ENCODE measurements around the gene ORAI2.
"Not testable (repeated sequence)": the region's sequence is repeated elsewhere in the genome, so short reads cannot be mapped to it uniquely, and the experiment has no call there.

Gene ORAI2

DNA sequence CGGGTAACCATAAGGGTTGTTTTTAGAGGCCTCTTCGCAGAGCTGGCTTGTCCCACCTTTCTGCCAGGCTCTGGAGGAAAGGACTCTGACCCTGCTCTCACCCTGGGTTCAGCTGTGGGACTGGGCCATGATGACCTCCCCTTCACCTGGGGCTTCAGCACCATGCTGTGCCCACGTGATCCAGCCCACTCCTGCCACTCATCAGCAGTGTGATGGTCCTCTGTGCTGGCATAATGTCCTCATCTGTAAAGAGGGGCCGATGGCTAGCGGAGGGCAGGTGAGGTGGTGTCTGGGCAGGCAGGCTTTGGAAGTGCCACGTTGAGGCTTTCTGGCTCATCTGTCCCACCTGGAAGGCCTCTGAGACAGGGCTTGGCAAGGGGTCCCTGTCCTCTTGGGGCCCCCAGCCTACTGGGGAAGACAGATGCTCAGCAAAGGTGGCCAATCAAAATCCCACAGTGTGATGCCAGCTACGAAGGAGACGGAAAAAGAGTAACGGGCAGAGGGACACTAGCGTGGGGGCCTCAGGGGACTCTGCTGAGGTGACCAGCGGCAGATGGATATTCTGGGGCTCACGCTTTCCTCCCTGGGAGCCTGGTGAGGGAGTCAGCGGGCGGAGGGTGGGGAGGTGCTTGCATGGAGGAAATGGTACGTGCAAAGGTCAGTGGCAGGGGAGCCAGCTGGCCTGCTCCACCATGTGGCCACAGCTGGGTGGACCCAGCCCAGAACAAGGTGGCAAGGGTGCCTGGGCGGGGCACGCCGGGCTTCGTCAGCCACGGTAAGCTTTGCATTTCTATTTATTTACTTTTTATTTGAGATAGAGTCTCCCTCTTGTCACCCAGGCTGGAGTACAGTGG lies 36.8 kb downstream of the ORAI2 start:
- DNase-seq (ENCODE audit: low read depth) = no peak

DNA sequence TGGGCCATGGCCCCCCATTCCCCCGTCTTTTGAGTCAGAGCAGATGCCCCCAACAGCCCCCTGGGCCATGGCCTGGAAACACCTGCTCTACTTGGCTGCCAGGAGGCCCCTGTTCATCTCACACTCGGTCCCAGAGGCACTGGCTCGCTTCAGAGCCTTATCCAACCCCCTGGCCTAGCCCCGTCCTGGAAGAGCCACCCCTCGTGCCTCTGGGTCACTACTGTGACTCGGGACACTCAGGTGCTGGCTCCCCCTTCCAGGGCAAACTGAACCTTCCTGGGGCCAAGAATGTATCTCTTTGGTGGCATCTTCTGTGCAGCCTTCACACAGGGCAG lies 38.4 kb downstream of the ORAI2 start:
- no peak for DNase-seq (ENCODE audit: low read depth)

DNA sequence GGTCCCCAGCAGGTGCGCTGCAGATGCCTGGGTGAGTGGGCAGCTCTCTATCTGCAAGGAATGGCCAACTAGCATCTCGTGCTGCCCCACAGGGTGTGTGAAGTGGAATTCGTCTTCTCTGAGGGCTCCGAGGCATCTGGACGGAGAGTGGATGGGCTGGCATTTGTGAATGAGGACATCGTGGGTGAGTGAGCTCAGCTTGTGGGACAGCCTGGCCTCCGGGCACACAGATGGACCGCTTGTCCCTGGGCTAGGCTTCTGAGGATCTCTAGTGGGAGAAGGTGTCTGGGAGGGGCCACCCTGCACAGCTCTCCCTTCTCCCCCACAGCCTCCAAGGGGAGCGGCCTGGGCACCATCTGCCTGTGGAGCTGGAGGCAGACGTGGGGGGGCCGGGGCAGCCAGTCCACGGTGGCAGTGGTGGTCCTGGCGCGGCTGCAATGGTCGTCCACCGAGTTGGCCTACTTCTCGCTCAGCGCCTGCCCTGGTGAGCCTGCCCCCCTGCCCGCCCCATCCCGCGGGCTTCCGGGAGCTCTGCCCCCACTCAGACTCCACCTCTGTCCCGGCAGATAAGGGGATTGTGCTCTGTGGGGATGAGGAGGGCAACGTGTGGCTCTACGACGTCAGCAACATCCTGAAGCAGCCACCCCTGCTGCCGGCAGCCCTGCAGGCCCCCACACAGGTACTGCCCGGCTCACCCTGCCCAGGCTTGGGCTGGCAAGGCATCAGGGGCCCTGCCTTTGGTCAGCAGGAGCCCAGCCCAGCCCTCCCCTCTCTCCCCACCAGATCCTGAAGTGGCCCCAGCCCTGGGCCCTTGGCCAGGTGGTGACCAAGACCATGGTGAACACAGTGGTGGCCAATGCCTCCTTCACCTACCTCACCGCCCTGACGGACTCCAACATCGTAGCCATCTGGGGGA lies 39.0 kb downstream of the ORAI2 start:
- DNase-seq (ENCODE audit: low read depth) = no peak

DNA sequence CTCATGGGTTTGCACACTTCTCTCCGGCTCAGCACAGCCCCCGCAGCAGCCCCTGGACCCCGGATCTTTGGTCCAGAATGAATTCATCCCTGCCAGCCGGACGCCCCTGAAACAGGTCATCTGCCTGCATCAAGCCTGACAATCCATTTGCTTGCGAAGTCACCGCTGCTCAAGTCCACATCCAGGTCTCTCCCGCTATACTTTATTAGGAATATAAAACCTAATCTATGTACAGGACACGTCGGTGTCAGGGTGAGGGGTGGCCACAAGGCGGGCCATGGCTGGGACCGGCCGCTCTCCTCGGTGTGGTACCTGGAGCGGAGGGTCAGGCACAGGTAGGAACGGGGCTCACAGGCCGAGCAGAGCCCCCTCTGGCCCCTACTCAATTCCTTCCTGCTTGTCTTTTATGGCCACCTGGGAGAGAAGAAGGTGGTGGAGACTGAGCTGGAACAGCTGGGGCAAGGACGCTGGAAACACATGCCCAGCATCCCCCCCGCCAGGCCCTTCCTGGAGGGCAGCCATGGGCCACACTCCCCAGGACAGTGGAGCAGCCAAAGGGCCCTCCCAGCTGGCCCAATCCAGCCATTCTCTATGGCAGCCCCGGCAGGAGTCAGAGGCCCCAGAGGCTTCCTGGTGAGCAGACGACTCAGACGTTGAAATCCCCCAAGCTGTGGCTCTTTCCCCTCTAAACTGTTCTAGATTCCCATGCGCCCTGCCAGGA lies 40.1 kb downstream of the ORAI2 start:
- DNase-seq (ENCODE audit: low read depth) = no peak

DNA sequence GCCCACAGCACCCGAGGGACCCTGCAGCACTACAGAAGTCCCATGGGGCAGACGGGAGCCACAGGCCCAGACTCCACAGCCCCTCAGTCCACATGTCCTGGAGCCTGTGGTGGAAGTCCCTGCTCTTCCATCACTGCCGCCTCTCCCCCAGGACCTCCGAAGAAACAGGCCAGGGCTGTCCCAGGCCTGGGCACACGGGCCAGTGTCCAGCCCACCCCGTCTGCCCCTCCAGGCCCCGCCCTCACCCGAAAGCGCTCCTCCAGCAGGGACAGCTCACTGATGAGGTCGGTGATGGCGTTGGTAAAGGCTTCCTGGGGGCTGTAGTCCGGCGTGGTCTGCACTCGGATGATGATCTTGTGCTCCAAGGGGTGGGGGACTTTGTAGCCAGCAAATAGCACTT lies 40.7 kb downstream of the ORAI2 start:
- DNase-seq (ENCODE audit: low read depth) = not testable (repeated sequence)

DNA sequence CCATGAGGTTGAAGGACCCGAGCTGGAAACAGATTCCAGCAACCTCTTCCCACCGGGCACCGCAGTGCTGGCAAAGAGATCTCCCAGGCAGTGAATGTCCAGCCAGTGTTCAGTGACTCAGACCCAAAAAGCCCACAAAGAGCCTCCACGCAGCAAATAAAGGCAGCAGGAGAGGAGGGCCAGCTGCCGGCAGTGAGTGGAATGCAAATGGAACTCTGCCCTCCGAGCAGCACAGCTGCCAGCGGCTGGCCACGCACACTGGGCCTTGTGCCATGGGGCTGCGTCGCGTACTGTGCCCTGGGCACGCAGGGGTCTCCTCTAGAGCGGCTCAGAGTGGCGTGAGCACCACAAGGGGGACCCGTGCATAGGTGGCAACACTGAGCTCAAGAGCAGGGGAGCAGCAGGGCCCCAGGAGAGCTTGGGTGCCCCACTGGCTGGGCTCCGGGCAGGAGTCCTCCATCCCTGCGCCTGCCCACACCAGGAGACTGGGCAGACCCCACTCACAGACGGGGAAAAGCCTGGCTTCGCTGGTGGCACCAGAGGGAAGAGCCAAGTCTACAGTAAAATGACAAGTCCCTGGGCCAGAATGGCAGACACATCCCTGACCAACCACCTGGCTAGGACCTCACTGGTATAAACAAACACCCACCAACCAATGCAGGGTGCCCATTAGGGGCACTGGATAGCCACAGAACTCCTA lies 41.5 kb downstream of the ORAI2 start:
- not testable (repeated sequence) for DNase-seq (ENCODE audit: low read depth)

DNA sequence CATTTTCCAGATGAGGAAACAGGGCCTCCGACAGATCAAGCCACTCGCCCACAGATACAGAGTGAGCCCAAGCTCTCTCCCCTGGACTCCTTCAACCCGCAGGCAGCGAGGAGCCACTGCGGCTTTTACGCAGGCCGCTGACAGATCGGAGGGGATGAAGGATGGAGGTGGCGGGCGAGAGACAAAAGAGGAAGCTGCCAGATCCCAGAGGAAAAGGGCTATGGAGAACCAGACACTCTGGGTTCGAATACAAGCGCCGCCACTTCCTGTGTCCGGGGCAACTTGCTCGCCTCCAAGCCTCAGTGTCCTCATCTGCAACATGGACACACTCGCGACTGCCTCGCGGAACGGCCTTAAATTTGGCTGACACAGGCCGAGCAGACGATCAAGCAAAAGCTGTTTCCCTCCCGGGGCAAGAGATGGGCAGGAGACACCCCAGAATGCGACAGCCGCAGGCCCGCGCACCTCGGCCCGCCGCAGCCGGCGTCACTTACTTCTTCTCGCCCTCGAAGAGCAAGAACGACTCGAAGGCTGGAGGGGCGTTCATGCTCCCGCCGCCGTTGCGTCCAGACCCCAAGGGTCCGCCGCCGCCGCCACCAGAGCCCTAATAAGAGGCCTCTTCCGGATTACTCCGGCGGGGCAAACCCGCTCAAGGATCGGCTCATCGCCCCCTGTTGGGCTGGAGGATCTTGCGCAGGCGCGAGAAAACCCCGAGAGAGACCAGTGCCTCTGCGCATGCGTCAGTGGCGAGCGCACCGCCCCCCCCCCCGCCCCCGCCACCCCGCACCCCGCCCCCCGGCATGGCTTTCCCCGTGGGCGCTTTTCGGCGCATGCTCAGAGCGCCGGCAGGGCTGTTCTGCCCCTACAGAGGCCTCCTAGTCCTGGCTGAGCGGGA lies 45.2 kb downstream of the ORAI2 start, which contains the start of gene POLR2J:
Gene POLR2J, minus strand, starts transcription at position 609 of the 895 bp plus-strand sequence. Its CDS starts 62 bp downstream, at position 547.
- DNase-seq (ENCODE audit: low read depth) = not testable (repeated sequence)

DNA sequence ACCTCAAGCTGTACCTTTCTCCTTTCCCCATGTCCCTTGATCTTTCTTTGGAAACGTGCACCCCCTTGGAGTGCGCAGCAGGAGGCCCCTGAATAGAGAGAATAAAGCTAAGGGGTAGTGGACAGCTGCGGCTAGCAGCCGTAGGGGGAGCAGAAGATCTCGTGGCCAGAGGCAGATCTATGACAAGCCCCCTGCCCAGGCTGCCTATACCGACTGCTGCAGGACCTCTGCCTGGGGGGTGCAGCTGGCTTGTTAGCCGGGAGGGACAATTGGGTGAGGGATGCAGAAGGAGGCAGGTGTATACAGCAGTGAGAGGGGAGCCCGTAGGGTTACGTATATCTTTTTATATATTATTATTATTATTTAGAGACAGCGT lies 45.8 kb downstream of the ORAI2 start:
- not testable (repeated sequence) for DNase-seq (ENCODE audit: low read depth)

DNA sequence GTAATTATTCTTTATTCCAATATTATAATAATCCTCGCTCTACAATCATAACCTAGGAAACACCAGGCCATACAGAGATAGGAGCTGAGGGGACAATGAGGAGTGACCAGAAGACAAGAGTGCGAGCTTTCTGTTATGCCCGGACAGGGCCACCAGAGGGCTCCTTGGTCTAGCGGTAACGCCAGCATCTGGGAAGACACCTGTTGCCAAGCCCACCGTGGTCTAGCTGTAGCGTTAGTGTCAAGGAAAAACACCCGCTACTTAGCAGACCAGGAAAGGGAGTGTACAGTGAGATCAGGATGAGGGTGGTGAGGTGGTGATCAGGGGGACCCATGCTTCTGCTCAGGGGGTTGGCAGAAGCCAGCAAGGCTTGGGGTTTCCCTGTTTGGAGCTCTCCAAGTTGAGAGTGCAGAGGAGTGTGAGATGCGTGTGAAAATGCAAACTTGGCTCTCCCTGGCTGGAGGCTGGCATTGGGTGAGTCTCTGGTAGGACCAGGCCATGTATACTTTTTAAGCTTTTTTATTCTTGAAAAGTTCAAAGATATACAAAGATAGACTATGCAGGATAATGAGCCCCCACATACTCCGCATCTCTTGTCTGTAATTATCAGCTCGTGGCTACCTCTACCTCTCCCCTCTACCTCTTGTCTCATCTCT lies 46.7 kb downstream of the ORAI2 start:
- DNase-seq (ENCODE audit: low read depth) = not testable (repeated sequence)

DNA sequence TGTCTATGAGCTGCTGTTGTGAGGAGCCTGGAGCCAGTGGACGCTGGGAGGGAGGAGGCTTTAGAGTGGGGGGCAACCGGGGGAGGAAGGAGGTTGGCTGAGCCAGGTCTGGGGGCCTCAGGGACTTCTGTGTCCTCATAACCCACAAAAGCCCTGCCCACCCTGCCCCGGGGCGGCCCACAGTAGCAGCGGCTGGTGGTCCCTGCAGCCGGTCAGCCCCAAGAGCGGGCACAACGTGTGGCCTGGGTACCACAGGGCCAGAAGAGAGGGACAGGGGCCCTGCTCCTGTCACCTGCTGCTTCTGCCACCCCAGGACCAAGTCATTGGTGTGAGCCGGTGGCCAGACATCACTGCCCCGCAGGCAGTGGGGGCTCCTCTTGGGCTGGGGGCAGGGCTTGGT lies 48.6 kb downstream of the ORAI2 start:
- not testable (repeated sequence) for DNase-seq (ENCODE audit: low read depth)

DNA sequence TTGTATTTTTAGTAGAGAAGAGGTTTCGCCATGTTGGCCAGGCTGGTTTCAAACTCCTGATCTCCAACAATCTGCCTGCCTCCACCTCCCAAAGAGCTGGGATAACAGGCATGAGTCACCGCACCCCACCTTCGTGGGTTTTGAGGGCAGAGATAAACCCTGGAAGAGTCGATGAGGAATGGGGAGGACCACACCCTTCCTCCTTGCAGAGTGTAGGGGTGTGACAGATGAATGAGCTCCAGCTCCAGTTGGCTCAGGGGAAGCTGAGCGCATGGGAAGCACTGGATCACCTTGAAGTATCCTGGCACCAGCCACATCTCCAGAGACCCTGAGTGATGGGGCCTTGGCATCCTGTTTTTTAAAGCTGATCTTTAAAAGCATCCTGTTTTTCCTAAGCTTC lies 50.9 kb downstream of the ORAI2 start:
- DNase-seq (ENCODE audit: low read depth) = not testable (repeated sequence)

DNA sequence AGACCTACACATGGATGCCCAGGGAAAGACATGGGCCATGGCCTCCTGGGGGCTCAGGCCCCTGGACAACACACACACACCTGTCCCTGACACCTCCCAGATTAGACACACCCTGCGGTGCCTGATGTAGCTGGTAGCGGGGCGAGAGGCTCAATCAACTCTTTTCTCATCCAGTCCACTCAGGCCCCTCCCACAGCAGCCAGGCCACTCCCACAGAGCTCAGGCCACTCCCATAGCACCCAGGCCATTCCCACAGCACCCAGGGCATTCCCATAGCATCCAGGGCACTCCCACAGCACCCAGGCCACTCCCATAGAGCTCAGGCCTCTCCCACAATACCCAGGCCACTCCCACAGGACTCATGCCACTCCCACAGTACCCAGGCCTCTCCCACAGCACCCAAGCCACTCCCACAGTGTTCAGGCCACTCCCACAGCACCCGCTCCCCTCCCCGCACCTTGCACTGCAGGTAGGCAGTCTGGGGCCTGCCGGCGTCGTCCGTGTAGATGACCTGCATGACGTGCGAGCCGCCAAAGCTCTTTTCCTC lies 57.2 kb downstream of the ORAI2 start:
- not testable (repeated sequence) for DNase-seq (ENCODE audit: low read depth)

DNA sequence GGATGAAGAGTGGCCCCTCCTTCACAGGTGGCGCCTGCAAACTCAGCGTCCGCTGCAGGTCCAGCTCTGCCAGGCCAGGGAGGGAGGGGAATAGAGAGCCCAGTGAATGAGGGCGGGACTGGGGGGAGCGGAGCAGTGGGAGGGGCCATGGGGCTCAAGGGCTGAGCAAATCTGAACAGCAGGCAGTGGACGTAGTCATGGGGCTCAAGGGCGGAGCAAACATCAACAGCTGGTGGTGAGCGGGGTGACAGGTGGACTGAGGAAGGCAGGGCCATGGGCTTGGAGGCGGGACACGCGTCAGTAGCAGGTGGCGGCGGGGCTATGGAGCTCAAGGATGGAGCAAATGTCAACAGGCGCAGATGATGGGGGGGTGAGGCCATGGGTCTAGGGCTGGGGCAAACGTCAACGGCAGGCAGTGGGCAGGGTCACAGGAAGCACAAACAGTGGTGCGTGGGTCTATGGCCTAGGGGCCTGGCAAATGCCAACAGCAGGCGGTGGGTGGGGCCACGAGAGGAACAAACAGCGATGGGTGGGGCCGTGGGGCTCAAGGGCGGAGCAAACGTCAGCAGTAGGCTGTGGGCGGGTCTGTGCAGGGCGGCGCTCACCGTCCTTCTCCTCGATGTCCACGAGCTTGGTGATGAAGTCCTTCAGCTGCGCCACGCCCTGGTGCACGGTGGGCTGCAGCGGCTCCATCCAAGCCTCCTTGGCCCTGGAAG lies 60.0 kb downstream of the ORAI2 start:
- not testable (repeated sequence) for DNase-seq (ENCODE audit: low read depth)

DNA sequence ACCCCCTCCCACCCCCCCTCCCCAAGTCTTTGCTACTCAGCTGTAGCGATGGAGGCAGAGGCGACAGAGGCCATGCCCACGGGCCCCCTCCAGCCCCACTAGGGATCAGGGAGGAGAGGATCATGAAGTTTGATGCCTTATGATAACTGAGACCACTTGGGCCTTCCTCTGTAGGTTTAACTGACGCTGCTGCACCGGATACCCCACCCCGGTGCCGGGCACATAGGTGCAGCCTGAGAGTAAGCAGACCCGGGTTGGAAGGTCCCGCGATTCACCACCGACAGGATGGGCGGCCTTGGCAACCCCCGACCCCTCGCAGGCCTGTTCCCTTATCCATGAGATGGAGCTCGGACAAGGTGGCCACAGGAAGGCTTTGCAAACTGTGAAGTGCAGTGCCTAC lies 60.7 kb downstream of the ORAI2 start:
- DNase-seq (ENCODE audit: low read depth) = not testable (repeated sequence)

DNA sequence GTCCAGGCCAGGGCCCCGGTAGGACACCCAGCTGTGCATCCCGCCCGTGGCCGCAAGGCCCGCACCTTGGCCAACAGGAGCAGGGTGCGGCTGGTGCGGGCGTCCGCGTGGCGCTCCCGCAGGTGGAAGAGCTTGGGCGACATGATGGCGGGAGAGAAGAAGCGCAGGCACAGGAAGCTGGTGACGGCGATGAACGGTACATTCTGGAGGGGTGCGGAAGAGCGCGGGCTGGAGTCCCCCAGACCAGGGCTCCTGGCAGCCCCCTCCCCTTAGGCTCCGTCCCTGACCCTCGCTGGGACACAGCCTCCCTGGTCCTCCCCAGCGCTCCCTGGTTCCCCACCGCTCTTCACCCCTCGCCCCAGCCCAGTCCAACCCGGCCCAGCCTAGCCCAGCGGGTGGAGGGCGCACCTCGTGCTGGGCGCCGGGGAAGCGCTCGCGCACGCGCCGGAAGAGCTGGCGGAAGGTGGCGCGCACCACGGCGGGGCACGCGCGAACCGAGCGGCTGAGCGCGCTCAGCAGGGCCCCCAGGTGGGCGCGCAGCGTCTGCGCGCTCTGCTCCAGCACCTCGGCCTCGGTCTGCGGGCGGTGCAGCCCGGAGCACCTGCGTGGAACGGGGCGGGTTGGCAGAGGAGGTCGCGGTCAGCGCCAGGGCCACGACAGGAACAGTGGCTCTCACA lies 61.2 kb downstream of the ORAI2 start:
- DNase-seq (ENCODE audit: low read depth) = not testable (repeated sequence)

DNA sequence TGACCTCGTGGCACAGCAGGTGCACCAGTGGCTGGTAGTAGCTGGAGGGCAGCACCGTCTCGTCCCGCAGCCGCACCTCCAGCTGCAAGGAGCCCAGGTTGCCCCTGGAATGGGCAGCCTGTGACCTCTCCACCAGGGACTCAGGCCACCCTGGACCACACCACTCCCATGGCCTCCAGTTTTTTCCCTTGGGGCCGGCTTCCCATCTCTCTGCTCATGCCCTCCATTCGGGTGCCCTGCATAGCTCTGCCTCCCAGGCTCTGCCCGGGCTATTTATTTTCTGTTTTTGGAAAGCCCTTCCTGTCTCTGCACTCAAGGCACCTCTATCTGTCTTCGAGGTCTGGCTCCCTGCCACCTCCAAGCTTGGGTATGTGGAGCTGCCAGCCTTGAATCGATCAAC lies 63.5 kb downstream of the ORAI2 start:
- DNase-seq (ENCODE audit: low read depth) = not testable (repeated sequence)

DNA sequence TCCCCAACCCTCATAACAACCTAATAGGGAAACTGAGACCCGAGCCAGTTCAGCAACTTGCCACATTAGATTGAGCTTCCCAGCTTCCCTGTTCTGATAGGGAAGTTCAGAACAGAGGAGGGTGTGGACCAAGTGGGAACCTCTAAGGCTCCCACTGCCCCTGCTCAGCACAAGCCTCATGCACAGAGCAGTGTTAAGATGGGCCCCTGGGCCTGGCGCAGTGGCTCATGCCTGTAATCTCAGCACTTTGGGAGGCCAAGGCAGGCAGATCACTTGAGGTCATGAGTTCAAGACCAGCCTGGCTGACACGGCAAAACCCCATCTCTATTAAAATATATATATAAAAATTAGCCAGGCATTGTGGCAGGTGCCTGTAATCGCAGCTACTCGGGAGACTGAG lies 63.9 kb downstream of the ORAI2 start:
- DNase-seq (ENCODE audit: low read depth) = not testable (repeated sequence)

DNA sequence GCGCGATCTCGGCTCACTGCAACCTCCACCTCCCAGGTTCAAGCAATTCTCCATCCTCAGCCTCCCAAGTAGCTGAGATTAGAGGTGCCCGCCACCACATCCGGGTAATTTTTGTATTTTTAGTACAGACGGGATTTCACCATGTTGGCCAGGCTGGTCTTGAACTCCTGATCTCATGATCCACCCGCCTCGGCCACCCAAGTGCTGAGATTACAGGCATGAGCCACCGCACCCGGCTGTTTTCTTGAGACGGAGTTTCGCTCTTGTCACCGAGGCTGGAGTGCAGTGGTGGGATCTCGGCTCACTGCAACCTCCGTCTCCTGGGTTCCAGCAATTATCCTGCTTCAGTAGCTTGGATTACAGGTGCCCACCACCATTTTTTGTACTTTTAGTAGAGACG lies 64.9 kb downstream of the ORAI2 start:
- DNase-seq (ENCODE audit: low read depth) = not testable (repeated sequence)

Data from GM04503 (cell line).